Tibial artery (tissue), 4 donors: ENCODE results near the gene SLC18A3.
A peak's percentile ranks its signal among the peaks of the same experiment; 100 is the strongest.

ENCODE experiments used
- DNase-seq, 2 donors: peaks; one replicate each; pipeline ENCODE4 v3.0.0-alpha.2; 2019
- H3K27ac ChIP-seq, 2 donors: fragments of 200-600 bp; sonication (generic) in 1 of 2; 1 replicate in 1 of 2; 2 replicates in 1 of 2; pipeline ENCODE4 v1.5.1; 2018 to 2019; ENCODE audit warnings: mild to moderate bottlenecking in 1 of 2
- H3K27me3 ChIP-seq, 2 donors: fragments of 200-600 bp; sonication (generic) in 1 of 2; one replicate each; pipeline versions ENCODE4 v1.5.1 to v1.6.0; 2016 to 2019
- H3K36me3 ChIP-seq, 3 donors: fragments of 200-600 bp; sonication (generic) in 2 of 3; one replicate each; pipeline ENCODE4 v1.5.1; 2016 to 2019; ENCODE audit warnings: mild to moderate bottlenecking in 2 of 3
- H3K4me1 ChIP-seq, 4 donors: fragments of 200-600 bp; sonication (generic) in 2 of 4; 1 replicate in 3 of 4; 2 replicates in 1 of 4; pipeline ENCODE4 v1.5.1; 2016 to 2019
- H3K4me3 ChIP-seq, 2 donors: fragments of 200-600 bp; sonication (generic) in 1 of 2; 1 replicate in 1 of 2; 2 replicates in 1 of 2; pipeline ENCODE4 v1.5.1; 2018 to 2019; ENCODE audit warnings: mild to moderate bottlenecking in 2 of 2
- H3K9me3 ChIP-seq, 3 donors: fragments of 200-600 bp; sonication (generic) in 1 of 3; one replicate each; pipeline ENCODE4 v1.5.1; 2016 to 2019
- intact Hi-C: fragments of 100-400 bp; cut with DNase I; formaldehyde crosslinking; loops from one replicate; pipeline ENCODE4 v1.15.0; 2023; ENCODE audit warnings: low total_unique reads
- TF ChIP-seq, protein P1 (sequence below), 2 experiments: fragments of 200-600 bp in 1 of 2; fragments of 450-650 bp in 1 of 2; IDR thresholded peaks; one replicate each; pipeline ENCODE4 v1.5.1; 2017 to 2019; ENCODE audit warnings: antibody characterized with exemption in 2 of 2, mild to moderate bottlenecking in 1 of 2, moderate library complexity in 1 of 2

The SLC18A3 gene

DNA sequence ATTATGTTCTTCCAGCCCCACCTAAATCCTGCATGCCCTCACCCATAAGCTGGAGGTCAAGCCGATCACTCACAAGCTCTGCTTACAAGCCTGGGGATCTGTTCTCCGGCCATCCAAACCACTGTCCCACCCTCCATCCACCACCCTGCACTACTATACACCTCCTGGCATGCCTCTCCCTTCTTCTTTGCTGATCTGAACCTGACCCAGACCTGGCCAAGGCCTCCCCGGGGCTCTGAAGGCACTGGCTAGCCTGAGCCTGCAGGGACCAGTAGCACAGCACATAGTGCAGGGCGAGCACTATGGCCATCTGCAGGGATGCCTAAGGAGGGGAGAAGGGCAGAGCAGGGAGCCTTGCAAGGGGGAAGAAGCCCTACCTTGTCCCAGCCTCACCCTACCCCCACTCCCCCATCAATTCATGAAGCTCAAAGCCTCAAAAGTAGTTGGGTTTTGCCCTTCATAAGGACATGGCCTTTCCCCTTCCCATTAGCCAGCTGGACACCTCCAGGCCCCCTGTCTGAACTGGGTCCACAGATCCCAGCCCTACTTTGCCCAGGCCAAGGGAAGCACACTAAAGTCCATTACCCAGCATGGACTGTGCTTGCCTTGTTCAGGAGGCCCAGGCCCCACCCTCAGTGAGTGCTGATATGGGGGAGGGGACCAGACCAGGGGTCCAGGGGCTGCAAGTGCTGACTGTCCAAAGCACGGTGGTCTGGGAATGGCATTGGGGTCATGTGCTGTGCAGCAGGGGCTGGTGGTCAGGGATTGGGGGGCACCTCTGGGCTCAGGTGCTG lies 33.3 kb downstream of the SLC18A3 start:
- no peak overlapping the region for H3K4me3 ChIP-seq
- H3K27ac ChIP-seq: no peak overlapping the region
- H3K36me3 ChIP-seq: no peaks in the 10 kb centered on the region
- H3K27me3 ChIP-seq: peaks cover 0 to 46% of the 10 kb centered on the region in 2 donors
- peak in 1 of 2 donors; percentile 46 for DNase-seq
- TF ChIP-seq, protein P1, sequence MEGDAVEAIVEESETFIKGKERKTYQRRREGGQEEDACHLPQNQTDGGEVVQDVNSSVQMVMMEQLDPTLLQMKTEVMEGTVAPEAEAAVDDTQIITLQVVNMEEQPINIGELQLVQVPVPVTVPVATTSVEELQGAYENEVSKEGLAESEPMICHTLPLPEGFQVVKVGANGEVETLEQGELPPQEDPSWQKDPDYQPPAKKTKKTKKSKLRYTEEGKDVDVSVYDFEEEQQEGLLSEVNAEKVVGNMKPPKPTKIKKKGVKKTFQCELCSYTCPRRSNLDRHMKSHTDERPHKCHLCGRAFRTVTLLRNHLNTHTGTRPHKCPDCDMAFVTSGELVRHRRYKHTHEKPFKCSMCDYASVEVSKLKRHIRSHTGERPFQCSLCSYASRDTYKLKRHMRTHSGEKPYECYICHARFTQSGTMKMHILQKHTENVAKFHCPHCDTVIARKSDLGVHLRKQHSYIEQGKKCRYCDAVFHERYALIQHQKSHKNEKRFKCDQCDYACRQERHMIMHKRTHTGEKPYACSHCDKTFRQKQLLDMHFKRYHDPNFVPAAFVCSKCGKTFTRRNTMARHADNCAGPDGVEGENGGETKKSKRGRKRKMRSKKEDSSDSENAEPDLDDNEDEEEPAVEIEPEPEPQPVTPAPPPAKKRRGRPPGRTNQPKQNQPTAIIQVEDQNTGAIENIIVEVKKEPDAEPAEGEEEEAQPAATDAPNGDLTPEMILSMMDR (IDR thresholded peaks at IDR 0.05): no peak
- H3K9me3 ChIP-seq: no peaks in the 10 kb centered on the region
- H3K4me1 ChIP-seq: no peaks in the 10 kb centered on the region
- intact Hi-C loops: no loop called here

GRCh38 chr10:49644035-49644646 lies 34.0 kb downstream of the SLC18A3 start:
- Histone ChIP-seq H3K9me3 (no peaks in the 10 kb centered on the region), H3K4me3 (no peak overlapping the region), H3K36me3 (no peaks in the 10 kb centered on the region), H3K4me1 (no peaks in the 10 kb centered on the region), H3K27me3 (peaks cover 0 to 46% of the 10 kb centered on the region in 2 donors), H3K27ac (no peak overlapping the region)
- intact Hi-C loops: no loop called here
- DNase-seq: peak; percentile 16 to 41
- TF ChIP-seq, protein P1 (IDR thresholded peaks at IDR 0.05): no peak

- Histone ChIP-seq H3K27ac (no peak overlapping the region), H3K36me3 (no peaks in the 10 kb centered on the region), H3K4me3 (no peak overlapping the region), H3K27me3 (peaks cover 0 to 45% of the 10 kb centered on the region in 2 donors), H3K4me1 (no peaks in the 10 kb centered on the region), H3K9me3 (no peaks in the 10 kb centered on the region)
- intact Hi-C loops: no loop called here
- DNase-seq: peak in 1 of 2 donors; percentile 29
- TF ChIP-seq, protein P1 (IDR thresholded peaks at IDR 0.05): no peak
Observed at GRCh38 chr10:49645417-49645816, 35.3 kb downstream of the SLC18A3 start.

DNA sequence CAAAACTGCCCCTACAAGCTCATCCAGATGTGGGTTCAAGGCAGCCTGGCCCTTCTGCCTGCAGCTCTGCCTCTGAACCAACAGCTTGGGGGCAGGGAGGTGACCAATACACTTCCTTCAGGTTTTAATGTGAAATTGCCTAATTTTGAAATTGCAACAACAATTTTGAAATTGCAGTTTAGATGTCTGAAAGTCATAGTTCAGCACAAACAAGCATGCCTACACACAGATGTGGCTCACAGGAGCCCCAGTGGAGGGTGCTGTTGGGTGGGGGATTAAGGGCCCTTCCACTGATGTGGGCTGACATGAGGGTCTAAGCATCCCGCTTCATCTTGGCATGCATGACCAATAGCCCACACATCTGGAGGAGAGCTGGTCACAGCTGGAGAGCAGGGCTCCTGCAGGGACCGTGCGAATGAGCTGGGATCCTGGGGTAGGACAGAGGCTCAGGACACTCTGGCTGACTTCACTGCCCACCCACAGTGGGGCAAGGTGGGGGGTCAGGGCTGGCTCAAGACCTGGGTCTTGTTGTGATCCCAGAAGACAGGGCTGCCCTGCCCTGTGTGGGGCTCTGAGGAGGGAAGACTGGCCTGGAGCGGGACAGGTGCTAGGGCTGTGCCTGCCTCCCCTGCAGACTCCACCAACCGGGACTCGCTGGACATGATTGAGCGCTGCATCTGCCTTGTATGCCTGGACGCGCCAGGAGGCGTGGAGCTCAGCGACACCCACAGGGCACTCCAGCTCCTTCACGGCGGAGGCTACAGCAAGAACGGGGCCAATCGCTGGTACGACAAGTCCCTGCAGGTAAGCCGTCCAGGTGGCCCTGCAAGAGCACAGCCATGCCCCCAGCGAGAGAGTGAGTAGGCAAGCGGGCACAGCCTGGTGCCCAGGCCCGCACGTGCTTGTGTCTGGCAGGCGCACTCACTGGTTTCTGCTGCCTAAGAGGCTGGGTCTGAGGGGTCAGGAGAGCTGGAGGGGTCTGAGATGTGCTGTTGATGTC lies 36.1 kb downstream of the SLC18A3 start:
- DNase-seq: peak in 1 of 2 donors; percentile 45
- Histone ChIP-seq H3K9me3 (no peaks in the 10 kb centered on the region), H3K27me3 (peaks cover 0 to 50% of the 10 kb centered on the region in 2 donors), H3K27ac (no peak overlapping the region), H3K4me1 (no peaks in the 10 kb centered on the region), H3K36me3 (no peaks in the 10 kb centered on the region), H3K4me3 (no peak overlapping the region)
- intact Hi-C loops: no loop called here
- TF ChIP-seq, protein P1 (IDR thresholded peaks at IDR 0.05): no peak

- H3K27me3 ChIP-seq: peaks cover 0 to 43% of the 10 kb centered on the region in 2 donors
Observed at GRCh38 chr10:49647554-49647953, 37.4 kb downstream of the SLC18A3 start.

More at GRCh38 chr10:49647554-49647953, 37.4 kb downstream of the SLC18A3 start:
- DNase-seq: no peak
- no peaks in the 10 kb centered on the region for H3K36me3 ChIP-seq
- no peak overlapping the region for H3K27ac ChIP-seq
- no peaks in the 10 kb centered on the region for H3K9me3 ChIP-seq
- intact Hi-C loops: no loop called here
- no peak overlapping the region for H3K4me3 ChIP-seq
- no peaks in the 10 kb centered on the region for H3K4me1 ChIP-seq
- TF ChIP-seq, protein P1 (IDR thresholded peaks at IDR 0.05): no peak
